Measurements from ENCODE around the gene TUT1. TPM values are rescaled to one million over a fixed set of nuclear protein-coding genes. Genes with fewer than 3 reads are reported as not detected.
A peak's percentile ranks its signal among the peaks of the same experiment; 100 is the strongest.

Gene TUT1
- polyA plus RNA-seq, 1 donor: 18.7 TPM

GRCh38 chr11:62546929-62547625, 44.2 kb downstream of the TUT1 start:
- no CpG with 5 or more reads among the region's 40 CpGs for WGBS (ENCODE audit: insufficient coverage, low lambda C conversion rate)
- H3K4me3 ChIP-seq (ENCODE audit: low read length): peak overlapping the region; percentile 99
- no peaks in the 10 kb centered on the region for H3K9me3 ChIP-seq (ENCODE audit: control insufficient read depth, low read depth, low read length)
- DNase-seq: peak in 1 of 2 donors; percentile 82
- peak overlapping the region; percentile 92 for H3K27ac ChIP-seq (ENCODE audit: low read length)
- peaks cover 67% of the 10 kb centered on the region for H3K4me1 ChIP-seq (ENCODE audit: control insufficient read depth, insufficient read depth, low read length)
- no peaks in the 10 kb centered on the region for H3K27me3 ChIP-seq (ENCODE audit: control insufficient read depth, insufficient read depth, low read length)
- H3K36me3 ChIP-seq (ENCODE audit: control insufficient read depth, insufficient read depth, low read length): no peaks in the 10 kb centered on the region

GRCh38 chr11:62546244-62546928, 44.9 kb downstream of the TUT1 start, which contains the start of gene AHNAK:
Gene AHNAK (minus strand): TSS chr11:62546806. CDS start chr11:62536098, 10,708 bp downstream.
- Histone ChIP-seq H3K4me3 (ENCODE audit: low read length) (peak within 1 kb of the TSS; percentile 99), H3K4me1 (ENCODE audit: control insufficient read depth, insufficient read depth, low read length) (peaks cover 67% of the 10 kb centered on the region), H3K27me3 (ENCODE audit: control insufficient read depth, insufficient read depth, low read length) (no peaks in the 10 kb centered on the region), H3K9me3 (ENCODE audit: control insufficient read depth, low read depth, low read length) (no peaks in the 10 kb centered on the region), H3K36me3 (ENCODE audit: control insufficient read depth, insufficient read depth, low read length) (peaks cover 2% of the 10 kb centered on the region), H3K27ac (ENCODE audit: low read length) (peak within 1 kb of the TSS; percentile 92)
- no CpG with 5 or more reads among the region's 69 CpGs for whole genome bisulfite sequencing (ENCODE audit: insufficient coverage, low lambda C conversion rate)
- peak in 1 of 2 donors; percentile 83 for DNase-seq

- Histone ChIP-seq H3K9me3 (ENCODE audit: control insufficient read depth, low read depth, low read length) (no peaks in the 10 kb centered on the region), H3K27me3 (ENCODE audit: control insufficient read depth, insufficient read depth, low read length) (no peaks in the 10 kb centered on the region), H3K27ac (ENCODE audit: low read length) (peak overlapping the region; percentile 92), H3K4me1 (ENCODE audit: control insufficient read depth, insufficient read depth, low read length) (peaks cover 67% of the 10 kb centered on the region), H3K36me3 (ENCODE audit: control insufficient read depth, insufficient read depth, low read length) (peaks cover 7% of the 10 kb centered on the region), H3K4me3 (ENCODE audit: low read length) (peak overlapping the region; percentile 99)
- no CpG with 5 or more reads among the region's 59 CpGs for WGBS (ENCODE audit: insufficient coverage, low lambda C conversion rate)
- DNase-seq: peak; percentile 80 to 88
Observed at GRCh38 chr11:62545437-62546243, 45.7 kb downstream of the TUT1 start.

GRCh38 chr11:62544581-62545436, 46.5 kb downstream of the TUT1 start:
- no peaks in the 10 kb centered on the region for H3K9me3 ChIP-seq (ENCODE audit: control insufficient read depth, low read depth, low read length)
- peak overlapping the region; percentile 99 for H3K4me3 ChIP-seq (ENCODE audit: low read length)
- peak overlapping the region; percentile 92 for H3K27ac ChIP-seq (ENCODE audit: low read length)
- peak in 1 of 2 donors; percentile 72 for DNase-seq
- peaks cover 75% of the 10 kb centered on the region for H3K4me1 ChIP-seq (ENCODE audit: control insufficient read depth, insufficient read depth, low read length)
- H3K27me3 ChIP-seq (ENCODE audit: control insufficient read depth, insufficient read depth, low read length): no peaks in the 10 kb centered on the region
- peaks cover 7% of the 10 kb centered on the region for H3K36me3 ChIP-seq (ENCODE audit: control insufficient read depth, insufficient read depth, low read length)
- no CpG with 5 or more reads among the region's 32 CpGs for WGBS (ENCODE audit: insufficient coverage, low lambda C conversion rate)

- H3K4me3 ChIP-seq (ENCODE audit: low read length): peak overlapping the region; percentile 99
- no peaks in the 10 kb centered on the region for H3K9me3 ChIP-seq (ENCODE audit: control insufficient read depth, low read depth, low read length)
- no peak for DNase-seq
- peaks cover 11% of the 10 kb centered on the region for H3K36me3 ChIP-seq (ENCODE audit: control insufficient read depth, insufficient read depth, low read length)
- peak overlapping the region; percentile 92 for H3K27ac ChIP-seq (ENCODE audit: low read length)
- WGBS (ENCODE audit: insufficient coverage, low lambda C conversion rate): no CpG with 5 or more reads among the region's 22 CpGs
- no peaks in the 10 kb centered on the region for H3K27me3 ChIP-seq (ENCODE audit: control insufficient read depth, insufficient read depth, low read length)
- H3K4me1 ChIP-seq (ENCODE audit: control insufficient read depth, insufficient read depth, low read length): peaks cover 80% of the 10 kb centered on the region
Observed at GRCh38 chr11:62543680-62544444, 47.5 kb downstream of the TUT1 start.

GRCh38 chr11:62542750-62543567, 48.4 kb downstream of the TUT1 start:
- DNase-seq: peak; percentile 73 to 80
- peak overlapping the region; percentile 31 for H3K4me3 ChIP-seq (ENCODE audit: low read length)
- peaks cover 78% of the 10 kb centered on the region for H3K4me1 ChIP-seq (ENCODE audit: control insufficient read depth, insufficient read depth, low read length)
- H3K27ac ChIP-seq (ENCODE audit: low read length): peak overlapping the region; percentile 92
- WGBS (ENCODE audit: insufficient coverage, low lambda C conversion rate): no CpG with 5 or more reads among the region's 30 CpGs
- H3K9me3 ChIP-seq (ENCODE audit: control insufficient read depth, low read depth, low read length): no peaks in the 10 kb centered on the region
- no peaks in the 10 kb centered on the region for H3K27me3 ChIP-seq (ENCODE audit: control insufficient read depth, insufficient read depth, low read length)
- peaks cover 17% of the 10 kb centered on the region for H3K36me3 ChIP-seq (ENCODE audit: control insufficient read depth, insufficient read depth, low read length)

GRCh38 chr11:62542111-62542745, 49.1 kb downstream of the TUT1 start:
- Histone ChIP-seq H3K9me3 (ENCODE audit: control insufficient read depth, low read depth, low read length) (no peaks in the 10 kb centered on the region), H3K4me3 (ENCODE audit: low read length) (peak overlapping the region; percentile 31), H3K4me1 (ENCODE audit: control insufficient read depth, insufficient read depth, low read length) (peaks cover 72% of the 10 kb centered on the region), H3K27ac (ENCODE audit: low read length) (peak overlapping the region; percentile 92), H3K36me3 (ENCODE audit: control insufficient read depth, insufficient read depth, low read length) (peaks cover 19% of the 10 kb centered on the region), H3K27me3 (ENCODE audit: control insufficient read depth, insufficient read depth, low read length) (no peaks in the 10 kb centered on the region)
- WGBS (ENCODE audit: insufficient coverage, low lambda C conversion rate): no CpG with 5 or more reads among the region's 6 CpGs
- peak in 1 of 2 donors; percentile 65 for DNase-seq

GRCh38 chr11:62540804-62541701, 50.3 kb downstream of the TUT1 start:
- no CpG with 5 or more reads among the region's 16 CpGs for WGBS (ENCODE audit: insufficient coverage, low lambda C conversion rate)
- H3K4me1 ChIP-seq (ENCODE audit: control insufficient read depth, insufficient read depth, low read length): peaks cover 71% of the 10 kb centered on the region
- H3K9me3 ChIP-seq (ENCODE audit: control insufficient read depth, low read depth, low read length): no peaks in the 10 kb centered on the region
- no peak overlapping the region for H3K4me3 ChIP-seq (ENCODE audit: low read length)
- no peak for DNase-seq
- peaks cover 25% of the 10 kb centered on the region for H3K36me3 ChIP-seq (ENCODE audit: control insufficient read depth, insufficient read depth, low read length)
- no peaks in the 10 kb centered on the region for H3K27me3 ChIP-seq (ENCODE audit: control insufficient read depth, insufficient read depth, low read length)
- H3K27ac ChIP-seq (ENCODE audit: low read length): peak overlapping the region; percentile 7
